B cell (primary cell): ENCODE measurements around the gene RIT2. TPM values are rescaled to one million over a fixed set of nuclear protein-coding genes. Genes with fewer than 3 reads are reported as not detected.

ENCODE experiments used
- ATAC-seq: fragments of 200-7000 bp; cut with Tn5 transposase; one replicate; pipeline ENCODE4 v1.10.0; 2021; ENCODE audit warnings: low read depth, mild to moderate bottlenecking, moderate number of reproducible peaks, moderate library complexity
- CTCF ChIA-PET: fragments of 350-600 bp; sonication (Branson Sonifier 250); formaldehyde crosslinking; loops from one replicate; lab custom pipeline; 2021; ENCODE audit warnings: antibody characterized with exemption, inconsistent platforms; lab: Charles Lee
- POLR2A ChIA-PET: fragments of 350-600 bp; sonication (Branson Sonifier 250); formaldehyde crosslinking; loops from one replicate; lab custom pipeline; 2021; ENCODE audit warnings: antibody characterized with exemption; lab: Charles Lee
- DNase-seq: peaks from one replicate; pipeline ENCODE4 v3.0.0; 2013
- H2AFZ ChIP-seq: 2 replicates; pipeline ENCODE4 v1.6.1; 2012; ENCODE audit warnings: mild to moderate bottlenecking, low read depth, low read length; ENCODE audit not compliant: insufficient read depth, poor library complexity, severe bottlenecking
- H3K27ac ChIP-seq, 2 donors: 1 replicate in 1 of 2; 2 replicates in 1 of 2; pipeline ENCODE4 v1.5.1; 2012 to 2013; ENCODE audit warnings: low read length in 2 of 2, mild to moderate bottlenecking in 2 of 2, moderate library complexity in 1 of 2
- H3K27me3 ChIP-seq, 4 experiments: fragments of 200-600 bp in 1 of 4; sonication (generic) in 1 of 4; replicated peaks in 1 of 4; 1 replicate in 2 of 4; 2 replicates in 2 of 4; pipeline versions ENCODE4 v1.6.1 to v1.7.0; 2013 to 2016; ENCODE audit warnings: low read length in 3 of 4, mild to moderate bottlenecking in 2 of 4, mixed read lengths in 1 of 4, moderate library complexity in 1 of 4; ENCODE audit not compliant: insufficient read depth in 4 of 4, control insufficient read depth in 3 of 4; ENCODE audit errors: control extremely low read depth in 1 of 4
- H3K36me3 ChIP-seq, 2 experiments: replicated peaks in 1 of 2; 1 replicate in 1 of 2; 2 replicates in 1 of 2; pipeline versions ENCODE4 v1.6.1 to v1.7.1; 2013; ENCODE audit warnings: low read length in 1 of 2; ENCODE audit not compliant: insufficient read depth in 2 of 2, control insufficient read depth in 1 of 2; ENCODE audit errors: control extremely low read depth in 1 of 2, extremely low read depth in 1 of 2
- H3K4me1 ChIP-seq, 2 donors: fragments of 200-600 bp in 1 of 2; sonication (generic) in 1 of 2; 1 replicate in 1 of 2; 2 replicates in 1 of 2; pipeline versions ENCODE4 v1.5.1 to v1.6.1; 2013 to 2017; ENCODE audit warnings: low read length in 2 of 2; ENCODE audit not compliant: control insufficient read depth in 2 of 2, insufficient read depth in 2 of 2
- H3K4me2 ChIP-seq: replicated peaks from 2 replicates; pipeline ENCODE3; 2012; ENCODE audit warnings: mild to moderate bottlenecking, low read depth, low read length; ENCODE audit not compliant: poor library complexity, severe bottlenecking
- H3K4me3 ChIP-seq, 5 experiments: fragments of 200-600 bp in 1 of 5; sonication (generic) in 1 of 5; 1 replicate in 3 of 5; 2 replicates in 2 of 5; pipeline versions ENCODE4 v1.5.1 to v1.7.0; 2011 to 2016; ENCODE audit warnings: low read length in 4 of 5, mild to moderate bottlenecking in 4 of 5, low read depth in 2 of 5, control low read depth in 1 of 5, moderate library complexity in 1 of 5; ENCODE audit not compliant: insufficient read depth in 1 of 5; ENCODE audit errors: control extremely low read depth in 1 of 5, extremely low read depth in 1 of 5
- H3K79me2 ChIP-seq: fragments of 200-600 bp; sonication (generic); one replicate; pipeline ENCODE4 v1.6.0; 2016; ENCODE audit warnings: low read length; ENCODE audit not compliant: control insufficient read depth, insufficient read depth
- H3K9ac ChIP-seq: fragments of 200-600 bp; sonication (generic); 2 replicates; pipeline ENCODE4 v1.6.1; 2017; ENCODE audit warnings: mild to moderate bottlenecking, low read length, moderate library complexity
- H3K9me3 ChIP-seq, 3 donors: one replicate each; pipeline versions ENCODE4 v1.6.1 to v1.7.1; 2013; ENCODE audit warnings: low read length in 2 of 3; ENCODE audit not compliant: control insufficient read depth in 2 of 3, insufficient read depth in 1 of 3; ENCODE audit errors: control extremely low read depth in 1 of 3
- H4K20me1 ChIP-seq: 2 replicates; pipeline ENCODE4 v1.6.0; 2012; ENCODE audit warnings: mild to moderate bottlenecking, low read length; ENCODE audit not compliant: insufficient read depth, control insufficient read depth, poor library complexity, severe bottlenecking
- H3K27ac Mint-ChIP-seq: one replicate; pipeline ENCODE4 v1.8.0; 2021; ENCODE audit warnings: mixed read lengths
- H3K27me3 Mint-ChIP-seq: one replicate; pipeline ENCODE4 v1.8.0; 2021; ENCODE audit warnings: mixed read lengths
- H3K4me1 Mint-ChIP-seq: one replicate; pipeline ENCODE4 v1.8.0; 2021; ENCODE audit warnings: mixed read lengths
- H3K4me3 Mint-ChIP-seq: one replicate; pipeline ENCODE4 v1.8.0; 2021; ENCODE audit warnings: mixed read lengths
- H3K9me3 Mint-ChIP-seq: one replicate; pipeline ENCODE4 v1.8.0; 2022; ENCODE audit warnings: mixed read lengths; ENCODE audit not compliant: insufficient read depth
- CTCF ChIP-seq: fragments of 200-600 bp; IDR thresholded peaks from one replicate; pipeline ENCODE4 v1.8.0; 2022; ENCODE audit warnings: antibody characterized with exemption, mild to moderate bottlenecking
- EZH2 ChIP-seq: IDR thresholded peaks from 2 replicates; pipeline ENCODE4 v1.6.1; 2012; ENCODE audit warnings: borderline replicate concordance, low read depth, mild to moderate bottlenecking, moderate library complexity, low read length; ENCODE audit not compliant: insufficient read depth, poor library complexity, severe bottlenecking
- WGBS: methylation state at CpG from one replicate; pipeline ENCODE4 v1.1.5; 2013; ENCODE audit warnings: missing lambda C conversion rate; ENCODE audit not compliant: insufficient coverage; 5-methylcytosine and 5-hydroxymethylcytosine counted together
- intact Hi-C: fragments of 100-400 bp; cut with micrococcal nuclease; formaldehyde crosslinking; loops from one replicate; pipeline ENCODE4 v1.10.0; 2022
- polyA plus RNA-seq: library from polyadenylated mRNA; depleted of rRNA; stranded (reverse); fragments of >200 nt; gene quantifications from 2 replicates; pipeline ENCODE4 v1.2.3, GENCODE V29; 2012
- total RNA-seq, 2 donors: library from RNA; stranded (reverse); fragments of 120-200 nt in 1 of 2; gene quantifications; 1 replicate in 1 of 2; 2 replicates in 1 of 2; pipeline versions ENCODE4 v1.2.3 to v1.2.4, GENCODE V29; 2013 to 2022

Gene RIT2
- total and polyA plus RNA-seq, 2 donors (not counting 1 experiment from before 2014, with no cell fraction given), result not detected

DNA sequence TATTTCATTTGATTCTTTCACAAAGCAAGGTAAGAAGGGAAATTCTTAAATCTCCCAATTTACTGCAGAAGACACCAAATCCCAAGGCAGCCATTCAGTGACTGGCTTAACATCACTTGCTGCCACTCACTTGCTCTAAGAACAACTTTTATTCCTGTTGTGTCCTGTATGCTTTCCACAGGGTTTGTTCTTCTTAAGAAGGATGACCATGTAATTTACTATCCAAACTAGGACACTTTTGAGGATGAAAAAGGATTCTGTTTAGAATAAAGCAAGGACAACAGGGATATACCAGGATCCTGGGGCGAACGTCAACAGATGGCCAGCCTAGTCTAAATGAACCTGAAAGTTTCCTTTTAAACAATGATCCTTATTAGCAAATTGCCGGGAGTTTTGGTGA is 34.8 kb downstream of the RIT2 start:
- POLR2A ChIA-PET, result no interaction called here
- H3K4me3 ChIP-seq, result no peak overlapping the region
- TF ChIP-seq CTCF (no peak), EZH2 (no peak)
- no peaks in the 10 kb centered on the region for H3K79me2 ChIP-seq
- intact Hi-C loops, result no loop called here
- no peaks in the 10 kb centered on the region for H3K4me1 ChIP-seq
- no peak overlapping the region for H3K27ac ChIP-seq
- no CpG with 5 or more reads among the region's 3 CpGs for WGBS
- Mint-ChIP-seq H3K4me3 (no peak overlapping the region), H3K4me1 (no peaks in the 10 kb centered on the region), H3K9me3 (peaks cover 2% of the 10 kb centered on the region), H3K27ac (no peak overlapping the region), H3K27me3 (no peaks in the 10 kb centered on the region)
- H3K4me2 ChIP-seq, result no peak overlapping the region
- ATAC-seq (no peak), DNase-seq (no peak)
- H3K9ac ChIP-seq, result no peak overlapping the region
- H2AFZ ChIP-seq, result no peak overlapping the region
- no peaks in the 10 kb centered on the region for H3K27me3 ChIP-seq
- no peaks in the 10 kb centered on the region for H3K9me3 ChIP-seq
- CTCF ChIA-PET, result no interaction called here
- no peaks in the 10 kb centered on the region for H4K20me1 ChIP-seq
- no peaks in the 10 kb centered on the region for H3K36me3 ChIP-seq

GRCh38 chr18:43079422-43079821 is 36.1 kb downstream of the RIT2 start:
- ATAC-seq, result no peak
- H3K36me3 ChIP-seq, result no peaks in the 10 kb centered on the region
- TF ChIP-seq CTCF (no peak), EZH2 (no peak)

More at GRCh38 chr18:43079422-43079821, 36.1 kb downstream of the RIT2 start:
- H2AFZ ChIP-seq, result no peak overlapping the region
- H4K20me1 ChIP-seq, result no peaks in the 10 kb centered on the region
- intact Hi-C loops, result no loop called here
- WGBS, result 100% methylated on average over 1 of the region's 4 CpGs
- no peak overlapping the region for H3K9ac ChIP-seq
- DNase-seq, result no peak
- Mint-ChIP-seq H3K4me3 (no peak overlapping the region), H3K4me1 (no peaks in the 10 kb centered on the region), H3K27me3 (no peaks in the 10 kb centered on the region), H3K9me3 (peaks cover 2% of the 10 kb centered on the region), H3K27ac (no peak overlapping the region)
- H3K4me1 ChIP-seq, result no peaks in the 10 kb centered on the region
- ChIA-PET POLR2A (no interaction called here), CTCF (no interaction called here)
- no peak overlapping the region for H3K27ac ChIP-seq
- no peak overlapping the region for H3K4me3 ChIP-seq
- H3K4me2 ChIP-seq, result no peak overlapping the region
- no peaks in the 10 kb centered on the region for H3K79me2 ChIP-seq
- H3K9me3 ChIP-seq, result no peaks in the 10 kb centered on the region
- H3K27me3 ChIP-seq, result no peaks in the 10 kb centered on the region
